ENCODE measurements around the gene TRIM9. TPM values are rescaled to one million over a fixed set of nuclear protein-coding genes. Genes with fewer than 3 reads are reported as not detected.
A peak's percentile ranks its signal among the peaks of the same experiment; 100 is the strongest.

The TRIM9 gene
- total and polyA plus RNA-seq, 9 of the 15 experiments (the other 6 are each of a cell fraction or from before 2014, with no cell fraction given) = 0.03 to 0.15 (median 0.04) TPM; not detected in 4

- TF ChIP-seq ZNF318 (IDR thresholded peaks at IDR 0.05; ENCODE audit: borderline replicate concordance in 1 of 2, low read depth in 1 of 2) (no peak), HSF4 (CRISPR knock-in tag; IDR thresholded peaks at IDR 0.05; ENCODE audit: borderline replicate concordance) (no peak), MBD2 (IDR thresholded peaks at IDR 0.05; ENCODE audit: borderline replicate concordance, low read depth) (no peak), MTA2 (IDR thresholded peaks at IDR 0.05; ENCODE audit: low read depth) (no peak), PTTG1 (tag; IDR thresholded peaks at IDR 0.05; ENCODE audit: low read depth) (peak; percentile 64; the same call in 1 of the 2 replicates), CXXC5 (CRISPR knock-in tag; IDR thresholded peaks at IDR 0.05) (peak; percentile 52), PBX2 (CRISPR knock-in tag; IDR thresholded peaks at IDR 0.05; ENCODE audit: low read depth) (no peak), PBX2 (tag; conservative IDR thresholded peaks at IDR 0.05; ENCODE audit: low read depth) (0 out of 2 replicates have a peak, but pooled peaks have one; percentile 12), CHD4 (IDR thresholded peaks at IDR 0.05; ENCODE audit: insufficient read depth, insufficient replicate concordance, low read depth, low read length, poor library complexity, severe bottlenecking) (no peak), NR4A1 (CRISPR knock-in tag; IDR thresholded peaks at IDR 0.05) (no peak), NR4A1 (tag; IDR thresholded peaks at IDR 0.05) (0 out of 2 replicates have a peak, but pooled peaks have one; percentile 48), RBM25 (IDR thresholded peaks at IDR 0.05; ENCODE audit: low read depth, low read length, severe bottlenecking) (no peak), TEAD2 (tag; IDR thresholded peaks at IDR 0.05) (no peak), PTRF (tag; IDR thresholded peaks at IDR 0.05) (peak; percentile 82), SRSF7 (optimal IDR thresholded peaks at IDR 0.05; ENCODE audit: low read depth, low read length) (no peak), ZNF239 (CRISPR knock-in tag; IDR thresholded peaks at IDR 0.05) (peak; percentile 51), ZNF444 (CRISPR knock-in tag; IDR thresholded peaks at IDR 0.05) (no peak), GABPA (tag; conservative IDR thresholded peaks at IDR 0.05; ENCODE audit: low read depth) (no peak), NCOA4 (IDR thresholded peaks at IDR 0.05; ENCODE audit: partially characterized antibody) (no peak)
Measured at GRCh38 chr14:50937800-50938199, 157.1 kb downstream of the TRIM9 start (continued).

All from K562 (cell line).